Pancreas (tissue), 10 donors: Measurements from ENCODE around the gene LSM6. TPM values are rescaled to one million over a fixed set of nuclear protein-coding genes. Genes with fewer than 3 reads are reported as not detected.

Experiments
- ATAC-seq, 4 donors: fragments of 200-7000 bp; cut with Tn5 transposase; one replicate each; pipeline versions ENCODE4 v1.8.0 to v1.9.1; 2020; ENCODE audit warnings: mild to moderate bottlenecking in 4 of 4, moderate library complexity in 4 of 4
- DNase-seq, 6 donors: peaks; one replicate each; pipeline ENCODE4 v3.0.0-alpha.2; 2020
- FAIRE-seq: peaks from 2 replicates; lab custom pipeline; 2012; peaks lifted over from hg19 to GRCh38; lab: Jason Lieb, UNC
- H3K27ac ChIP-seq, 4 donors: fragments of 200-600 bp; sonication (generic); 1 replicate in 3 of 4; 2 replicates in 1 of 4; pipeline versions ENCODE4 v1.5.0 to v1.8.0; 2020
- H3K27me3 ChIP-seq, 4 donors: fragments of 200-600 bp; one replicate each; pipeline ENCODE4 v1.8.0; 2021
- H3K36me3 ChIP-seq, 3 donors: fragments of 200-600 bp; sonication (generic) in 1 of 3; one replicate each; pipeline versions ENCODE4 v1.5.0 to v1.8.0; 2020 to 2021
- H3K4me1 ChIP-seq, 3 donors: fragments of 200-600 bp; one replicate each; pipeline ENCODE4 v1.8.0; 2021
- H3K4me3 ChIP-seq, 4 donors: fragments of 200-600 bp; sonication (generic) in 2 of 4; one replicate each; pipeline versions ENCODE4 v1.5.0 to v1.8.0; 2020 to 2021
- H3K9me3 ChIP-seq, 4 donors: fragments of 200-600 bp; one replicate each; pipeline ENCODE4 v1.8.0; 2021
- WGBS, 2 donors: extraction: QIAGEN DNeasy Blood & Tissue Kit; methylation state at CpG; one replicate each; pipeline ENCODE4 v1.1.7; 2013; 5-methylcytosine and 5-hydroxymethylcytosine counted together
- intact Hi-C, 3 donors: fragments of 100-400 bp; cut with DNase I; formaldehyde crosslinking; loops; one replicate each; pipeline versions ENCODE4 v1.11.1 to v1.14.2; 2022
- polyA plus RNA-seq, 2 donors: library from polyadenylated mRNA; stranded (reverse); fragments of 200-250 nt; gene quantifications; one replicate each; pipeline ENCODE4 v1.2.3, GENCODE V29; 2013
- total RNA-seq, 6 donors: library from RNA; stranded (reverse); fragmentation: NEBNext Ultra II Directional in 4 of 6; extraction: Animal tissue kit (Norgen Biotek cat#: 25700) in 4 of 6; gene quantifications; one replicate each; pipeline versions ENCODE4 v1.2.1 to v1.2.4, GENCODE V29; 2021 to 2023
- TF ChIP-seq, protein P1 (sequence below), 4 donors: fragments of 200-600 bp; sonication (generic) in 3 of 4; IDR thresholded peaks; one replicate each; pipeline versions ENCODE4 v1.5.0 to v1.8.0; 2021; ENCODE audit warnings: antibody characterized with exemption in 4 of 4
- donor health status: healthy with polysubstance abuse.
- donor health status: DM: no; HTN: no; CAD: no; lungs with moderate emphysema.
- donor health status: DM: no; HTN: no; CAD: no.
- donor health status: control.
- donor health status: control.
- donor health status: Bipolar disorder and iron deficiency.
- donor health status: DM: yes; HTN: yes; CAD: no.
- donor health status: DM: no; HTN: no; CAD: no.
- donor health status: DM: no; HTN: no; CAD: no.
- donor health status: DM: yes; HTN: yes; CAD: no.

The LSM6 gene
- total and polyA plus RNA-seq, 8 donors: 6.1 to 23.0 (median 9.8) TPM

GRCh38 chr4:146237092-146237491 lies 61.6 kb downstream of the LSM6 start:
- Histone ChIP-seq H3K27me3 (no peaks in the 10 kb centered on the region), H3K36me3 (no peaks in the 10 kb centered on the region), H3K9me3 (no peaks in the 10 kb centered on the region), H3K4me1 (peaks cover 0 to 4% (median 0%) of the 10 kb centered on the region in 3 donors), H3K4me3 (no peak overlapping the region), H3K27ac (no peak overlapping the region)
- ATAC-seq: no peak
- 64 to 68% methylated on average over 6 of the region's 6 CpGs for WGBS, 2 donors
- DNase-seq: no peak
- FAIRE-seq: no peak
- intact Hi-C loops: no loop called here
- TF ChIP-seq, protein P1, sequence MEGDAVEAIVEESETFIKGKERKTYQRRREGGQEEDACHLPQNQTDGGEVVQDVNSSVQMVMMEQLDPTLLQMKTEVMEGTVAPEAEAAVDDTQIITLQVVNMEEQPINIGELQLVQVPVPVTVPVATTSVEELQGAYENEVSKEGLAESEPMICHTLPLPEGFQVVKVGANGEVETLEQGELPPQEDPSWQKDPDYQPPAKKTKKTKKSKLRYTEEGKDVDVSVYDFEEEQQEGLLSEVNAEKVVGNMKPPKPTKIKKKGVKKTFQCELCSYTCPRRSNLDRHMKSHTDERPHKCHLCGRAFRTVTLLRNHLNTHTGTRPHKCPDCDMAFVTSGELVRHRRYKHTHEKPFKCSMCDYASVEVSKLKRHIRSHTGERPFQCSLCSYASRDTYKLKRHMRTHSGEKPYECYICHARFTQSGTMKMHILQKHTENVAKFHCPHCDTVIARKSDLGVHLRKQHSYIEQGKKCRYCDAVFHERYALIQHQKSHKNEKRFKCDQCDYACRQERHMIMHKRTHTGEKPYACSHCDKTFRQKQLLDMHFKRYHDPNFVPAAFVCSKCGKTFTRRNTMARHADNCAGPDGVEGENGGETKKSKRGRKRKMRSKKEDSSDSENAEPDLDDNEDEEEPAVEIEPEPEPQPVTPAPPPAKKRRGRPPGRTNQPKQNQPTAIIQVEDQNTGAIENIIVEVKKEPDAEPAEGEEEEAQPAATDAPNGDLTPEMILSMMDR (IDR thresholded peaks at IDR 0.05): no peak

DNA sequence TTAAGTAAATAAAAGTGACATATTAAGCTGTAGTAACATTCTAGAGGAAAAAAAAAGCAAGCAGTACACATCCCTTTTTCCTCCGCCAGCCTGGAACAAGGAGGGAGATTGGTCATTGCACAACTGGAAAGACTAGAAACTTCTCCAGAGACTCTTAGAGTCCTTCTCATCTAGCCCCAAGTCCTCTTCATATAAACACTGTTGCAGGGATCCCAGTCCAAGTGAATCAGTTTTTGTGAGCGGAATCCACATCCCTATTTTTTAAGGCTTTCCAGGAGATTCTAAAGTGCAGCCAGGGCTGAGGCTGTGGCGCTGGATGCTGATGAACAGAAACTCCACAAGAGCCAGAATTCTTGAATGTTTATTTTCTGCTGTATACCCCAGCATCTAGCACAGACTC lies 62.6 kb downstream of the LSM6 start:
- H3K36me3 ChIP-seq: no peaks in the 10 kb centered on the region
- DNase-seq (no peak), FAIRE-seq (no peak), ATAC-seq (no peak)
- peaks cover 0 to 7% (median 0%) of the 10 kb centered on the region in 3 donors for H3K4me1 ChIP-seq
- H3K27me3 ChIP-seq: no peaks in the 10 kb centered on the region
- intact Hi-C loops: no loop called here
- no peak overlapping the region for H3K4me3 ChIP-seq
- no peak overlapping the region for H3K27ac ChIP-seq
- TF ChIP-seq, protein P1 (IDR thresholded peaks at IDR 0.05): no peak
- WGBS, 2 donors: 79 to 87% methylated on average over 3 of the region's 3 CpGs
- H3K9me3 ChIP-seq: no peaks in the 10 kb centered on the region

Other genes starting within 250 kb of the LSM6 start
- 10 to 100 TPM in 1 of 6 donors, 1 to 10 TPM in 5; 4.0 to 13.8 (median 5.3) TPM for gene ZNF827, start 236.9 kb upstream of the LSM6 start, total RNA-seq
- 1 to 10 TPM; 3.8 to 4.1 TPM for gene ZNF827, start 236.9 kb upstream of the LSM6 start, polyA plus RNA-seq
- gene REELD1, start 38.8 kb downstream of the LSM6 start, total RNA-seq: under 1 TPM in 5 of 6 donors, not detected in 1; 0.09 to 0.47 (median 0.14) TPM
- 1 to 10 TPM in 1 of 2 donors, under 1 TPM in 1; 0.76 to 3.4 TPM for gene REELD1, start 38.8 kb downstream of the LSM6 start, polyA plus RNA-seq